Liver (tissue), 9 donors: ENCODE data around the gene CCNJ. TPM values are rescaled to one million over a fixed set of nuclear protein-coding genes. Genes with fewer than 3 reads are reported as not detected.

ENCODE experiments used
- DNase-seq: peaks from one replicate; pipeline ENCODE4 v3.0.0-alpha.2; 2017; ENCODE audit warnings: low spot score
- H3K27ac ChIP-seq, 2 donors: one replicate each; pipeline ENCODE4 v1.7.0; 2013; ENCODE audit warnings: inconsistent platforms in 2 of 2, low read length in 2 of 2, control low read depth in 1 of 2, low read depth in 1 of 2, mild to moderate bottlenecking in 1 of 2
- H3K27me3 ChIP-seq, 4 donors: one replicate each; pipeline versions ENCODE4 v1.6.1 to v1.7.0; 2013; ENCODE audit warnings: low read length in 3 of 4, inconsistent platforms in 1 of 4, mild to moderate bottlenecking in 1 of 4, moderate library complexity in 1 of 4; ENCODE audit not compliant: control insufficient read depth in 4 of 4, insufficient read depth in 4 of 4
- H3K36me3 ChIP-seq, 4 donors: one replicate each; pipeline versions ENCODE4 v1.6.1 to v1.7.0; 2013; ENCODE audit warnings: low read length in 3 of 4, mild to moderate bottlenecking in 3 of 4, low read depth in 1 of 4, moderate library complexity in 1 of 4; ENCODE audit not compliant: control insufficient read depth in 4 of 4, insufficient read depth in 3 of 4
- H3K4me1 ChIP-seq, 4 donors: one replicate each; pipeline versions ENCODE4 v1.6.1 to v1.7.0; 2013; ENCODE audit warnings: low read length in 3 of 4, mild to moderate bottlenecking in 3 of 4, moderate library complexity in 1 of 4; ENCODE audit not compliant: control insufficient read depth in 4 of 4, insufficient read depth in 4 of 4
- H3K4me3 ChIP-seq, 3 donors: one replicate each; pipeline versions ENCODE4 v1.6.1 to v1.7.0; 2013; ENCODE audit warnings: low read length in 3 of 3, control low read depth in 1 of 3, low read depth in 1 of 3, mild to moderate bottlenecking in 1 of 3
- H3K9ac ChIP-seq, 2 donors: one replicate each; pipeline ENCODE4 v1.7.0; 2013; ENCODE audit warnings: low read length in 2 of 2, mild to moderate bottlenecking in 2 of 2, moderate library complexity in 2 of 2, control low read depth in 1 of 2, low read depth in 1 of 2
- H3K9me3 ChIP-seq, 4 donors: one replicate each; pipeline versions ENCODE4 v1.6.1 to v1.7.0; 2013; ENCODE audit warnings: low read length in 3 of 4; ENCODE audit not compliant: control insufficient read depth in 4 of 4
- EGR1 ChIP-seq, 2 donors: IDR thresholded peaks; 2 replicates each; pipeline ENCODE4 v1.6.1; 2016 to 2018; ENCODE audit warnings: antibody characterized with exemption in 2 of 2, low read depth in 2 of 2
- FOXA1 ChIP-seq: IDR thresholded peaks from 2 replicates; pipeline ENCODE4 v1.6.1; 2016; ENCODE audit warnings: antibody characterized with exemption
- FOXA2 ChIP-seq: IDR thresholded peaks from 2 replicates; pipeline ENCODE4 v1.6.1; 2016; ENCODE audit warnings: antibody characterized with exemption
- GABPA ChIP-seq, 2 donors: IDR thresholded peaks in 1 of 2; conservative IDR thresholded peaks in 1 of 2; 2 replicates each; pipeline ENCODE4 v1.6.1; 2016; ENCODE audit warnings: antibody characterized with exemption in 2 of 2, mild to moderate bottlenecking in 1 of 2, moderate library complexity in 1 of 2
- HNF4A ChIP-seq, 2 donors: conservative IDR thresholded peaks; 2 replicates each; pipeline ENCODE4 v1.6.1; 2016; ENCODE audit warnings: antibody characterized with exemption in 2 of 2, mild to moderate bottlenecking in 2 of 2
- HNF4G ChIP-seq: IDR thresholded peaks from 2 replicates; pipeline ENCODE4 v1.6.1; 2016; ENCODE audit warnings: antibody characterized with exemption
- JUND ChIP-seq, 2 donors: IDR thresholded peaks; 2 replicates each; pipeline ENCODE4 v1.6.1; 2016; ENCODE audit warnings: antibody characterized with exemption in 2 of 2
- NR2F2 ChIP-seq: IDR thresholded peaks from 2 replicates; pipeline ENCODE4 v1.6.1; 2016; ENCODE audit warnings: antibody characterized with exemption
- RAD21 ChIP-seq, 2 donors: IDR thresholded peaks; 2 replicates each; pipeline ENCODE4 v1.6.1; 2016; ENCODE audit warnings: antibody characterized with exemption in 2 of 2, mild to moderate bottlenecking in 2 of 2
- RXRA ChIP-seq, 2 donors: IDR thresholded peaks; 2 replicates each; pipeline ENCODE4 v1.6.1; 2017 to 2018; ENCODE audit warnings: antibody characterized with exemption in 2 of 2, mild to moderate bottlenecking in 1 of 2
- SP1 ChIP-seq: IDR thresholded peaks from 2 replicates; pipeline ENCODE4 v1.6.1; 2018; ENCODE audit warnings: antibody characterized with exemption, mild to moderate bottlenecking
- TAF1 ChIP-seq: conservative IDR thresholded peaks from 2 replicates; pipeline ENCODE4 v1.6.1; 2016; ENCODE audit warnings: antibody characterized with exemption, mild to moderate bottlenecking
- WGBS: extraction: QIAGEN DNeasy Blood & Tissue Kit; methylation state at CpG from one replicate; pipeline ENCODE4 v1.1.7; 2013; 5-methylcytosine and 5-hydroxymethylcytosine counted together
- polyA plus RNA-seq, 2 donors: library from polyadenylated mRNA; stranded (reverse) in 1 of 2; unstranded in 1 of 2; fragments of 200-250 nt in 1 of 2; fragments of >200 nt in 1 of 2; fragmentation: Nextera tagmentation in 1 of 2; extraction: Ambion mirVana in 1 of 2; gene quantifications; one replicate each; pipeline versions ENCODE4 v1.2.1 to v1.2.3, GENCODE V29; 2013 to 2015
- total RNA-seq, 2 donors: library from RNA; depleted of rRNA; stranded (reverse); fragments of >200 nt; gene quantifications; one replicate each; pipeline ENCODE4 v1.2.3, GENCODE V29; 2014
- TF ChIP-seq, protein P1 (sequence below): IDR thresholded peaks from 2 replicates; pipeline ENCODE4 v1.6.1; 2016; ENCODE audit warnings: antibody characterized with exemption
- TF ChIP-seq, protein P2 (sequence below): IDR thresholded peaks from 2 replicates; pipeline ENCODE4 v1.6.1; 2016; ENCODE audit warnings: antibody characterized with exemption
- TF ChIP-seq, protein P3 (sequence below): IDR thresholded peaks from 2 replicates; pipeline ENCODE4 v1.6.1; 2016; ENCODE audit warnings: antibody characterized with exemption, mild to moderate bottlenecking
- TF ChIP-seq, protein P4 (sequence below): IDR thresholded peaks from 2 replicates; pipeline ENCODE4 v1.6.1; 2016; ENCODE audit warnings: antibody characterized with exemption
- donor health status: healthy.
- donor health status: healthy.
- donor health status: healthy.
- donor health status: healthy.
- donor health status: healthy.

Gene CCNJ
- total and polyA plus RNA-seq, 4 donors = 0.78 to 6.5 (median 3.2) TPM

DNA sequence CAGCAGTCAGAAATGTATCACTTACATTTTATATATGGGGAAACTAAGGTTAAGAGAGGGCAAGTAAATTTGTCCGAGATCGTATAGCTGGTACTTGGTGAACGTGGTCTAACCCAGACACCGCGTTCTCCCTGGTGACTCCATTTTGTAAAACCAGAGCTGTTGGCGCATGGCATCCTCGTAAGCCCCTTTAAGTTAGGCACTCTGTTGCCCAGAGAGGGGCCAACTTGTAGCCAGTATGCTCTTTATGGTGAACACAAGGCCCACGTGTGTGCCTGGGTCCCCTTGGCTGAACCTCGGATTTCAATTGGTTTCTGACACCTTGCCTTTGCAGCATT is 47.0 kb downstream of the CCNJ start:
- peaks cover 0 to 16% (median 0%) of the 10 kb centered on the region in 4 donors for H3K4me1 ChIP-seq
- no peak for TF ChIP-seq TAF1
- TF ChIP-seq NR2F2 = no peak
- no peak for TF ChIP-seq FOXA1
- TF ChIP-seq, protein P1, sequence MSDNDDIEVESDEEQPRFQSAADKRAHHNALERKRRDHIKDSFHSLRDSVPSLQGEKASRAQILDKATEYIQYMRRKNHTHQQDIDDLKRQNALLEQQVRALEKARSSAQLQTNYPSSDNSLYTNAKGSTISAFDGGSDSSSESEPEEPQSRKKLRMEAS = no peak
- TF ChIP-seq SP1 = no peak
- TF ChIP-seq JUND (IDR thresholded peaks at IDR 0.05) = no peak
- no peak for TF ChIP-seq GABPA (IDR thresholded peaks at IDR 0.05 in 1 of 2, conservative IDR thresholded peaks at IDR 0.05 in 1 of 2)
- TF ChIP-seq HNF4G = no peak
- TF ChIP-seq, protein P2, sequence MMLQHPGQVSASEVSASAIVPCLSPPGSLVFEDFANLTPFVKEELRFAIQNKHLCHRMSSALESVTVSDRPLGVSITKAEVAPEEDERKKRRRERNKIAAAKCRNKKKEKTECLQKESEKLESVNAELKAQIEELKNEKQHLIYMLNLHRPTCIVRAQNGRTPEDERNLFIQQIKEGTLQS = no peak
- TF ChIP-seq FOXA2 = no peak
- no peak for TF ChIP-seq HNF4A (conservative IDR thresholded peaks at IDR 0.05)
- no peak for TF ChIP-seq RXRA (IDR thresholded peaks at IDR 0.05)
- TF ChIP-seq, protein P3, sequence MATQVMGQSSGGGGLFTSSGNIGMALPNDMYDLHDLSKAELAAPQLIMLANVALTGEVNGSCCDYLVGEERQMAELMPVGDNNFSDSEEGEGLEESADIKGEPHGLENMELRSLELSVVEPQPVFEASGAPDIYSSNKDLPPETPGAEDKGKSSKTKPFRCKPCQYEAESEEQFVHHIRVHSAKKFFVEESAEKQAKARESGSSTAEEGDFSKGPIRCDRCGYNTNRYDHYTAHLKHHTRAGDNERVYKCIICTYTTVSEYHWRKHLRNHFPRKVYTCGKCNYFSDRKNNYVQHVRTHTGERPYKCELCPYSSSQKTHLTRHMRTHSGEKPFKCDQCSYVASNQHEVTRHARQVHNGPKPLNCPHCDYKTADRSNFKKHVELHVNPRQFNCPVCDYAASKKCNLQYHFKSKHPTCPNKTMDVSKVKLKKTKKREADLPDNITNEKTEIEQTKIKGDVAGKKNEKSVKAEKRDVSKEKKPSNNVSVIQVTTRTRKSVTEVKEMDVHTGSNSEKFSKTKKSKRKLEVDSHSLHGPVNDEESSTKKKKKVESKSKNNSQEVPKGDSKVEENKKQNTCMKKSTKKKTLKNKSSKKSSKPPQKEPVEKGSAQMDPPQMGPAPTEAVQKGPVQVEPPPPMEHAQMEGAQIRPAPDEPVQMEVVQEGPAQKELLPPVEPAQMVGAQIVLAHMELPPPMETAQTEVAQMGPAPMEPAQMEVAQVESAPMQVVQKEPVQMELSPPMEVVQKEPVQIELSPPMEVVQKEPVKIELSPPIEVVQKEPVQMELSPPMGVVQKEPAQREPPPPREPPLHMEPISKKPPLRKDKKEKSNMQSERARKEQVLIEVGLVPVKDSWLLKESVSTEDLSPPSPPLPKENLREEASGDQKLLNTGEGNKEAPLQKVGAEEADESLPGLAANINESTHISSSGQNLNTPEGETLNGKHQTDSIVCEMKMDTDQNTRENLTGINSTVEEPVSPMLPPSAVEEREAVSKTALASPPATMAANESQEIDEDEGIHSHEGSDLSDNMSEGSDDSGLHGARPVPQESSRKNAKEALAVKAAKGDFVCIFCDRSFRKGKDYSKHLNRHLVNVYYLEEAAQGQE = no peak
- peak overlapping the region; percentile 59 to 95 (median 87) for H3K4me3 ChIP-seq
- peaks cover 0 to 20% (median 13%) of the 10 kb centered on the region in 4 donors for H3K9me3 ChIP-seq
- no peak overlapping the region for H3K9ac ChIP-seq
- 79% methylated on average over 9 of the region's 9 CpGs for WGBS
- peaks cover 0 to 8% (median 4%) of the 10 kb centered on the region in 4 donors for H3K27me3 ChIP-seq
- no peak for DNase-seq
- H3K36me3 ChIP-seq = no peaks in the 10 kb centered on the region
- peak overlapping the region; percentile 88 to 94 for H3K27ac ChIP-seq

DNA sequence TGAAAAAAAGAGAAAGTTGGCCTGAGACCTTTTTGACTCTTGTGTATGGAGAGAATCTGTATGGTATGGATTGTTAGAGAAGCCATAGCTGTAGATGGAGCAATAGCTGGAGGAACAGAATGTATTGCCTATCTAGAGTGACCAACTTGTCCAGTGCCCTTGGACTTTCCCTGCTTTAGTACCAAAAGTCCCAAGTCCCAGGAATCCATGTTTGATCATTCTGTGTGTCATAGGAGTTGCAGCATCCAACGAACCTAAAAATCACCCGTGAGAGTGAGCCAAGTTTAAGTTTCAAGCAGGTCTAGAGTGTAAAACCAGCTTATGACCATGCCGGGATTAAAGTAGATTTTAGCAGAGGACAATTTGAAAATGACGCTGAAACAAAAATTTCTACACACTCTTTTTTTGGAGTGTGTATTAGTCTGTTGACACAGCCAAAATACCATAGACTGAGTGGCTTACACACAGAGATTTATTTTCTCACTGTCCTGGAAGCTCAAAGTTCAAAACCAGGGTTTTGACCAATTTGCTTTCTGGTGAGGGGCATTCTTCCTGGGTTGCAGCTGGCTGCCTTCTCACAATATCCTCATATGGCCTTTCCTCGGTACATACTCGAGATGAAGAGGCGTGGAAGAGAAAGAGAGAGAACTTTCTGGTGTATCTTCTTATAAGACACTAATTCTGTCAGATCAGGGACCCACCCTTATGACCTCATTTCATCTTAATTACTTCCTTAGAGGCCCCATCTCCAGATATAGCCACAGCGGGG is 49.8 kb downstream of the CCNJ start:
- H3K27ac ChIP-seq = no peak overlapping the region
- H3K4me3 ChIP-seq = no peak overlapping the region
- H3K9me3 ChIP-seq = peaks cover 0 to 22% (median 13%) of the 10 kb centered on the region in 4 donors
- TF ChIP-seq, protein P4, sequence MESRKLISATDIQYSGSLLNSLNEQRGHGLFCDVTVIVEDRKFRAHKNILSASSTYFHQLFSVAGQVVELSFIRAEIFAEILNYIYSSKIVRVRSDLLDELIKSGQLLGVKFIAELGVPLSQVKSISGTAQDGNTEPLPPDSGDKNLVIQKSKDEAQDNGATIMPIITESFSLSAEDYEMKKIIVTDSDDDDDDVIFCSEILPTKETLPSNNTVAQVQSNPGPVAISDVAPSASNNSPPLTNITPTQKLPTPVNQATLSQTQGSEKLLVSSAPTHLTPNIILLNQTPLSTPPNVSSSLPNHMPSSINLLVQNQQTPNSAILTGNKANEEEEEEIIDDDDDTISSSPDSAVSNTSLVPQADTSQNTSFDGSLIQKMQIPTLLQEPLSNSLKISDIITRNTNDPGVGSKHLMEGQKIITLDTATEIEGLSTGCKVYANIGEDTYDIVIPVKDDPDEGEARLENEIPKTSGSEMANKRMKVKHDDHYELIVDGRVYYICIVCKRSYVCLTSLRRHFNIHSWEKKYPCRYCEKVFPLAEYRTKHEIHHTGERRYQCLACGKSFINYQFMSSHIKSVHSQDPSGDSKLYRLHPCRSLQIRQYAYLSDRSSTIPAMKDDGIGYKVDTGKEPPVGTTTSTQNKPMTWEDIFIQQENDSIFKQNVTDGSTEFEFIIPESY = no peak
- TF ChIP-seq JUND (IDR thresholded peaks at IDR 0.05) (no peak), RAD21 (IDR thresholded peaks at IDR 0.05) (no peak), NR2F2 (no peak), RXRA (IDR thresholded peaks at IDR 0.05) (no peak), EGR1 (IDR thresholded peaks at IDR 0.05; ENCODE audit: low read depth in 2 of 2) (no peak), FOXA1 (no peak)
- TF ChIP-seq, protein P3 = no peak
- no peak overlapping the region for H3K9ac ChIP-seq
- DNase-seq = no peak
- no peaks in the 10 kb centered on the region for H3K36me3 ChIP-seq
- peaks cover 0 to 16% (median 0%) of the 10 kb centered on the region in 4 donors for H3K4me1 ChIP-seq
- peaks cover 2 to 18% (median 8%) of the 10 kb centered on the region in 4 donors for H3K27me3 ChIP-seq
- 73% methylated on average over 8 of the region's 8 CpGs for WGBS
